ENCODE data around the gene CHRNE. TPM values are rescaled to one million over a fixed set of nuclear protein-coding genes. Genes with fewer than 3 reads are reported as not detected.

The CHRNE gene
- total and polyA plus RNA-seq, 2 of the 13 experiments (the other 11 are each of a cell fraction or from before 2014, with no cell fraction given) = 0.53 to 0.59 TPM

DNA sequence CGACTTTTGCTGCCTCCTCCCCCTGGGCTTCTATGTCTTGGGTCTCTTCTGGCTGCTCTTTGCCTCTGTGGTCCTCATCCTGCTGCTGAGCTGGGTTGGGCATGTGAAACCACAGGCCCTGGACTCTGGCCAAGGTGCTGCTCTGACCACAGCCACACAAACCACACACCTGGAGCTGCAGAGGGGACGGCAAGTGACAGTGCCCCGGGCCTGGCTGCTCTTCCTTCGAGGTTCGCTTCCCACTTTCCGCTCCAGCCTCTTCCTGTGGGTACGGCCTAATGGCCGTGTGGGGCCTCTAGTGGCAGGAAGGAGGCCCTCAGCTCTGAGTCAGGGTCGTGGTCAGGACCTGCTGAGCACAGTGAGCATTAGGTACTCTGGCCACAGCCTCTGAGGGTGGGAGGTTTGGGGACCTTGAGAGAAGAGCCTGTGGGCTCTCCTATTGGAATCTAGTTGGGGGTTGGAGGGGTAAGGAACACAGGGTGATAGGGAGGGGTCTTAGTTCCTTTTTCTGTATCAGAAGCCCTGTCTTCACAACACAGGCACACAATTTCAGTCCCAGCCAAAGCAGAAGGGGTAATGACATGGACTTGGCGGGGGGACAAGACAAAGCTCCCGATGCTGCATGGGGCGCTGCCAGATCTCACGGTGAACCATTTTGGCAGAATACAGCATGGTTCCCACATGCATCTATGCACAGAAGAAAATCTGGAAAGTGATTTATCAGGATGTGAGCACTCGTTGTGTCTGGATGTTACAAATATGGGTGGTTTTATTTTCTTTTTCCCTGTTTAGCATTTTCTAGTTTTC is 31.5 kb upstream of the CHRNE start (continued):
- TF ChIP-seq ARID4A (CRISPR knock-in tag; IDR thresholded peaks at IDR 0.05; ENCODE audit: borderline replicate concordance) (no peak), FUBP1 (CRISPR knock-in tag; IDR thresholded peaks at IDR 0.05; ENCODE audit: borderline replicate concordance) (no peak), ZBTB42 (CRISPR knock-in tag; IDR thresholded peaks at IDR 0.05) (no peak), ZNF136 (CRISPR knock-in tag; IDR thresholded peaks at IDR 0.05; ENCODE audit: low read depth) (no peak), MEF2D (CRISPR knock-in tag; IDR thresholded peaks at IDR 0.05) (peak; percentile 60; the same call in 1 of the 2 replicates), SUZ12 (IDR thresholded peaks at IDR 0.05; ENCODE audit: low read depth, low read length) (no peak), ZNF782 (CRISPR knock-in tag; IDR thresholded peaks at IDR 0.05; ENCODE audit: borderline replicate concordance) (no peak), ESRRA (CRISPR knock-in tag; IDR thresholded peaks at IDR 0.05; ENCODE audit: low read depth) (no peak), ZNF816 (CRISPR knock-in tag; IDR thresholded peaks at IDR 0.05; ENCODE audit: borderline replicate concordance) (no peak), CBX1 (IDR thresholded peaks at IDR 0.05; ENCODE audit: low read depth) (no peak), ASH2L (IDR thresholded peaks at IDR 0.05; ENCODE audit: insufficient read length, low read depth, low read length) (no peak), HNF4G (IDR thresholded peaks at IDR 0.05; ENCODE audit: borderline replicate concordance, low read depth, low read length) (no peak), HNF4G (CRISPR knock-in tag; IDR thresholded peaks at IDR 0.05; ENCODE audit: borderline replicate concordance, low read depth) (no peak), ZNF326 (CRISPR knock-in tag; IDR thresholded peaks at IDR 0.05; ENCODE audit: borderline replicate concordance) (no peak)
- TF ChIP-seq, protein P1, sequence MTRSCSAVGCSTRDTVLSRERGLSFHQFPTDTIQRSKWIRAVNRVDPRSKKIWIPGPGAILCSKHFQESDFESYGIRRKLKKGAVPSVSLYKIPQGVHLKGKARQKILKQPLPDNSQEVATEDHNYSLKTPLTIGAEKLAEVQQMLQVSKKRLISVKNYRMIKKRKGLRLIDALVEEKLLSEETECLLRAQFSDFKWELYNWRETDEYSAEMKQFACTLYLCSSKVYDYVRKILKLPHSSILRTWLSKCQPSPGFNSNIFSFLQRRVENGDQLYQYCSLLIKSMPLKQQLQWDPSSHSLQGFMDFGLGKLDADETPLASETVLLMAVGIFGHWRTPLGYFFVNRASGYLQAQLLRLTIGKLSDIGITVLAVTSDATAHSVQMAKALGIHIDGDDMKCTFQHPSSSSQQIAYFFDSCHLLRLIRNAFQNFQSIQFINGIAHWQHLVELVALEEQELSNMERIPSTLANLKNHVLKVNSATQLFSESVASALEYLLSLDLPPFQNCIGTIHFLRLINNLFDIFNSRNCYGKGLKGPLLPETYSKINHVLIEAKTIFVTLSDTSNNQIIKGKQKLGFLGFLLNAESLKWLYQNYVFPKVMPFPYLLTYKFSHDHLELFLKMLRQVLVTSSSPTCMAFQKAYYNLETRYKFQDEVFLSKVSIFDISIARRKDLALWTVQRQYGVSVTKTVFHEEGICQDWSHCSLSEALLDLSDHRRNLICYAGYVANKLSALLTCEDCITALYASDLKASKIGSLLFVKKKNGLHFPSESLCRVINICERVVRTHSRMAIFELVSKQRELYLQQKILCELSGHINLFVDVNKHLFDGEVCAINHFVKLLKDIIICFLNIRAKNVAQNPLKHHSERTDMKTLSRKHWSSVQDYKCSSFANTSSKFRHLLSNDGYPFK (CRISPR knock-in tag; IDR thresholded peaks at IDR 0.05; ENCODE audit: borderline replicate concordance) = no peak
- TF ChIP-seq, protein P2, sequence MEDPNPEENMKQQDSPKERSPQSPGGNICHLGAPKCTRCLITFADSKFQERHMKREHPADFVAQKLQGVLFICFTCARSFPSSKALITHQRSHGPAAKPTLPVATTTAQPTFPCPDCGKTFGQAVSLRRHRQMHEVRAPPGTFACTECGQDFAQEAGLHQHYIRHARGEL (CRISPR knock-in tag; IDR thresholded peaks at IDR 0.05) = no peak
- TF ChIP-seq, protein P3, sequence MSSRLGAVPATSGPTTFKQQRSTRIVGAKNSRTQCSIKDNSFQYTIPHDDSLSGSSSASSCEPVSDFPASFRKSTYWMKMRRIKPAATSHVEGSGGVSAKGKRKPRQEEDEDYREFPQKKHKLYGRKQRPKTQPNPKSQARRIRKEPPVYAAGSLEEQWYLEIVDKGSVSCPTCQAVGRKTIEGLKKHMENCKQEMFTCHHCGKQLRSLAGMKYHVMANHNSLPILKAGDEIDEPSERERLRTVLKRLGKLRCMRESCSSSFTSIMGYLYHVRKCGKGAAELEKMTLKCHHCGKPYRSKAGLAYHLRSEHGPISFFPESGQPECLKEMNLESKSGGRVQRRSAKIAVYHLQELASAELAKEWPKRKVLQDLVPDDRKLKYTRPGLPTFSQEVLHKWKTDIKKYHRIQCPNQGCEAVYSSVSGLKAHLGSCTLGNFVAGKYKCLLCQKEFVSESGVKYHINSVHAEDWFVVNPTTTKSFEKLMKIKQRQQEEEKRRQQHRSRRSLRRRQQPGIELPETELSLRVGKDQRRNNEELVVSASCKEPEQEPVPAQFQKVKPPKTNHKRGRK (CRISPR knock-in tag; IDR thresholded peaks at IDR 0.05) = no peak
